Neural progenitor cell (in vitro differentiated cells): ENCODE data around the gene MSL1. TPM values are rescaled to one million over a fixed set of nuclear protein-coding genes. Genes with fewer than 3 reads are reported as not detected.

Source experiments
- DNase-seq: peaks from one replicate; pipeline ENCODE4 v3.0.0-alpha.2; 2016; ENCODE audit warnings: low spot score
- H2AFZ ChIP-seq: fragments of 200-600 bp; sonication (generic); replicated peaks from 2 replicates; pipeline ENCODE4 v1.6.1; 2016; ENCODE audit warnings: antibody characterized with exemption
- H3F3A ChIP-seq: fragments of 200-600 bp; sonication (generic); 2 replicates; pipeline ENCODE4 v1.6.1; 2016; ENCODE audit warnings: antibody characterized with exemption, low read depth
- H3K27ac ChIP-seq: fragments of 200-600 bp; sonication (generic); 2 replicates; pipeline ENCODE4 v1.5.1; 2016; ENCODE audit warnings: mild to moderate bottlenecking
- H3K27me3 ChIP-seq: fragments of 200-600 bp; sonication (generic); 2 replicates; pipeline ENCODE4 v1.6.1; 2016; ENCODE audit warnings: mild to moderate bottlenecking, moderate library complexity
- H3K36me3 ChIP-seq: fragments of 200-600 bp; sonication (generic); 2 replicates; pipeline ENCODE4 v1.5.1; 2016
- H3K4me1 ChIP-seq: fragments of 200-600 bp; sonication (generic); 2 replicates; pipeline ENCODE4 v1.6.1; 2016; ENCODE audit warnings: mixed run types
- H3K4me2 ChIP-seq: fragments of 200-600 bp; sonication (generic); 2 replicates; pipeline ENCODE4 v1.6.1; 2016
- H3K4me3 ChIP-seq: fragments of 200-600 bp; sonication (generic); 2 replicates; pipeline ENCODE4 v1.5.1; 2016
- H3K79me2 ChIP-seq: fragments of 200-600 bp; sonication (generic); 2 replicates; pipeline ENCODE4 v1.6.1; 2016; ENCODE audit warnings: low read depth
- H3K9ac ChIP-seq: fragments of 200-600 bp; sonication (generic); 2 replicates; pipeline ENCODE4 v1.6.1; 2016
- H3K9me3 ChIP-seq: fragments of 200-600 bp; sonication (generic); 2 replicates; pipeline ENCODE4 v1.5.1; 2016; ENCODE audit warnings: low read depth
- H4K20me1 ChIP-seq: fragments of 200-600 bp; sonication (generic); 2 replicates; pipeline ENCODE4 v1.6.1; 2016; ENCODE audit warnings: low read depth
- H3K27ac Mint-ChIP-seq: 3 replicates; pipeline ENCODE4 v1.8.0; 2021; ENCODE audit warnings: mixed read lengths
- H3K27me3 Mint-ChIP-seq: 2 replicates; pipeline ENCODE4 v1.8.0; 2022; ENCODE audit warnings: low read depth, mild to moderate bottlenecking, inconsistent platforms, moderate library complexity, mixed read lengths; ENCODE audit not compliant: insufficient read depth
- H3K36me3 Mint-ChIP-seq: 3 replicates; pipeline ENCODE4 v1.8.0; 2021; ENCODE audit warnings: mixed read lengths
- H3K4me1 Mint-ChIP-seq: 3 replicates; pipeline ENCODE4 v1.8.0; 2021; ENCODE audit warnings: mixed read lengths
- H3K4me3 Mint-ChIP-seq: 3 replicates; pipeline ENCODE4 v1.8.0; 2021; ENCODE audit warnings: mild to moderate bottlenecking, moderate library complexity, mixed read lengths
- H3K9me3 Mint-ChIP-seq: 3 replicates; pipeline ENCODE4 v1.8.0; 2020; ENCODE audit warnings: mixed read lengths
- CTCF ChIP-seq: fragments of 200-600 bp; sonication (generic); IDR thresholded peaks from 2 replicates; pipeline ENCODE4 v1.5.1; 2017; ENCODE audit warnings: antibody characterized with exemption, mild to moderate bottlenecking
- EZH2 ChIP-seq: fragments of 200-600 bp; sonication (generic); IDR thresholded peaks from 2 replicates; pipeline ENCODE4 v1.6.1; 2017; ENCODE audit warnings: antibody characterized with exemption, mild to moderate bottlenecking, moderate library complexity
- EZH2phosphoT487 ChIP-seq: fragments of 200-600 bp; sonication (generic); IDR thresholded peaks from 2 replicates; pipeline ENCODE4 v1.6.1; 2017; ENCODE audit warnings: antibody characterized with exemption
- total RNA-seq: library from RNA; depleted of rRNA; stranded (reverse); fragments of >200 nt; gene quantifications from 2 replicates; pipeline ENCODE4 v1.2.3, GENCODE V29; 2015; ENCODE audit warnings: low replicate concordance

Gene MSL1
- total RNA-seq, 1 donor from 2014 or later: 190 TPM

GRCh38 chr17:40113907-40114245 is 7.9 kb upstream of the MSL1 start:
- Mint-ChIP-seq H3K36me3 (no peaks in the 10 kb centered on the region), H3K9me3 (no peaks in the 10 kb centered on the region), H3K4me1 (peaks cover 54% of the 10 kb centered on the region), H3K27ac (peak overlapping the region; percentile 54), H3K4me3 (peak overlapping the region; percentile 83), H3K27me3 (no peaks in the 10 kb centered on the region)
- H3K9ac ChIP-seq: no peak overlapping the region
- no peaks in the 10 kb centered on the region for H3K27me3 ChIP-seq
- no peaks in the 10 kb centered on the region for H3K9me3 ChIP-seq
- H3F3A ChIP-seq: peaks cover 63% of the 10 kb centered on the region
- no peaks in the 10 kb centered on the region for H4K20me1 ChIP-seq
- H3K27ac ChIP-seq: peak overlapping the region; percentile 88
- H3K36me3 ChIP-seq: no peaks in the 10 kb centered on the region
- TF ChIP-seq CTCF: no peak
- no peak overlapping the region for H2AFZ ChIP-seq
- H3K4me3 ChIP-seq: peak overlapping the region; percentile 22
- no peaks in the 10 kb centered on the region for H3K79me2 ChIP-seq
- peaks cover 50% of the 10 kb centered on the region for H3K4me1 ChIP-seq
- H3K4me2 ChIP-seq: peak overlapping the region; percentile 64
- DNase-seq: no peak

GRCh38 chr17:40115101-40115436 is 6.7 kb upstream of the MSL1 start:
- Histone ChIP-seq H3K36me3 (no peaks in the 10 kb centered on the region), H3K4me2 (no peak overlapping the region), H3K27ac (no peak overlapping the region), H3K9ac (no peak overlapping the region), H4K20me1 (peaks cover 3% of the 10 kb centered on the region), H3K4me1 (peaks cover 44% of the 10 kb centered on the region), H3K9me3 (no peaks in the 10 kb centered on the region), H2AFZ (no peak overlapping the region), H3K79me2 (peaks cover 7% of the 10 kb centered on the region), H3K4me3 (no peak overlapping the region), H3K27me3 (no peaks in the 10 kb centered on the region), H3F3A (peaks cover 54% of the 10 kb centered on the region)
- no peaks in the 10 kb centered on the region for H3K9me3 Mint-ChIP-seq
- no peak overlapping the region for H3K4me3 Mint-ChIP-seq
- peaks cover 49% of the 10 kb centered on the region for H3K4me1 Mint-ChIP-seq
- H3K36me3 Mint-ChIP-seq: no peaks in the 10 kb centered on the region
- no peak overlapping the region for H3K27ac Mint-ChIP-seq
- no peaks in the 10 kb centered on the region for H3K27me3 Mint-ChIP-seq
- DNase-seq: no peak
- TF ChIP-seq EZH2: no peak
- TF ChIP-seq CTCF: no peak
- TF ChIP-seq EZH2phosphoT487: no peak

GRCh38 chr17:40122136-40122998 is 596 bp downstream of the MSL1 start:
- Mint-ChIP-seq H3K27ac (no peak overlapping the region), H3K36me3 (peaks cover 12% of the 10 kb centered on the region), H3K4me3 (peak overlapping the region; percentile 99), H3K9me3 (no peaks in the 10 kb centered on the region), H3K4me1 (peaks cover 29% of the 10 kb centered on the region), H3K27me3 (peaks cover 2% of the 10 kb centered on the region)
- DNase-seq: peak; percentile 79
- peaks cover 9% of the 10 kb centered on the region for H3K36me3 ChIP-seq
- H3K27ac ChIP-seq: peak overlapping the region; percentile 86
- peaks cover 44% of the 10 kb centered on the region for H3F3A ChIP-seq
- peaks cover 80% of the 10 kb centered on the region for H3K79me2 ChIP-seq
- H3K9me3 ChIP-seq: no peaks in the 10 kb centered on the region
- peak overlapping the region; percentile 92 for H3K4me2 ChIP-seq
- H3K9ac ChIP-seq: peak overlapping the region; percentile 88
- TF ChIP-seq EZH2phosphoT487: no peak
- TF ChIP-seq CTCF: peak; percentile 23
- no peak for TF ChIP-seq EZH2
- H2AFZ ChIP-seq: no peak overlapping the region
- H3K4me3 ChIP-seq: peak overlapping the region; percentile 99
- peaks cover 44% of the 10 kb centered on the region for H4K20me1 ChIP-seq
- peaks cover 22% of the 10 kb centered on the region for H3K4me1 ChIP-seq
- no peaks in the 10 kb centered on the region for H3K27me3 ChIP-seq
